Measurements from ENCODE around the gene C1D.

Gene C1D

GRCh38 chr2:68024450-68024849 is 38.4 kb downstream of the C1D start:
- FAIRE-seq = no peak
- TF ChIP-seq SPI1 (IDR thresholded peaks at IDR 0.05; ENCODE audit: low read depth, low read length) (no peak), POLR2A (IDR thresholded peaks at IDR 0.05; ENCODE audit: low read depth, low read length) (no peak), TAF1 (IDR thresholded peaks at IDR 0.05; ENCODE audit: low read depth, low read length) (no peak), POLR2AphosphoS5 (IDR thresholded peaks at IDR 0.05; ENCODE audit: low read depth, low read length) (no peak), PAX5 (IDR thresholded peaks at IDR 0.05; ENCODE audit: insufficient read depth, low read length, severe bottlenecking) (no peak), POU2F2 (IDR thresholded peaks at IDR 0.05; ENCODE audit: low read depth, low read length) (no peak)
- DNase-seq (ENCODE audit: insufficient read length, low spot score) = no peak

DNA sequence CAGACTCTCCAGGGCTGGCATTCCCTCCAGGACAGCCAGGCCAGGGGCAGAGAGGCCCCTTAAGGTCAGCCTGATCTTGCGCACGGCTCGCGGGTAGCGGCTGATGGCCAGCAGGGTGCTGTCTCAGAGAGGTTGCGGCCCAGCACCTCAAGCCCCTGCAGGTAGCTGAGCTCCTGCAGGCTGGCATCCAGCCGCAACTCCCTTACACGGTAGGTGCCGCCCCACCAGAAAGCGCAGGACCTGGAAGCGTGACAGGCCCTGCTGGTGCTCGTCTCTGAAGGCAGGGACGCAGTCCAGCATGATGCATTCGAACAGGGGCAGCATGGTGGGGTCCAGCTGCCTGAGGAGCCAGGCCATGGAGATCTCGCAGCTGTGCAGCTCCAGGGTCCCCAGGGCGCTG is 38.9 kb downstream of the C1D start:
- FAIRE-seq (no peak), DNase-seq (ENCODE audit: insufficient read length, low spot score) (no peak)
- TF ChIP-seq TAF1 (IDR thresholded peaks at IDR 0.05; ENCODE audit: low read depth, low read length) (no peak), POLR2A (IDR thresholded peaks at IDR 0.05; ENCODE audit: low read depth, low read length) (no peak), POLR2AphosphoS5 (IDR thresholded peaks at IDR 0.05; ENCODE audit: low read depth, low read length) (no peak), POU2F2 (IDR thresholded peaks at IDR 0.05; ENCODE audit: low read depth, low read length) (no peak), SPI1 (IDR thresholded peaks at IDR 0.05; ENCODE audit: low read depth, low read length) (no peak), PAX5 (IDR thresholded peaks at IDR 0.05; ENCODE audit: insufficient read depth, low read length, severe bottlenecking) (no peak)

GRCh38 chr2:68018727-68019126 is 44.1 kb downstream of the C1D start:
- TF ChIP-seq PAX5 (IDR thresholded peaks at IDR 0.05; ENCODE audit: insufficient read depth, low read length, severe bottlenecking) (no peak), POLR2AphosphoS5 (IDR thresholded peaks at IDR 0.05; ENCODE audit: low read depth, low read length) (no peak), SPI1 (IDR thresholded peaks at IDR 0.05; ENCODE audit: low read depth, low read length) (no peak), POU2F2 (IDR thresholded peaks at IDR 0.05; ENCODE audit: low read depth, low read length) (no peak), POLR2A (IDR thresholded peaks at IDR 0.05; ENCODE audit: low read depth, low read length) (no peak), TAF1 (IDR thresholded peaks at IDR 0.05; ENCODE audit: low read depth, low read length) (no peak)
- FAIRE-seq (no peak), DNase-seq (ENCODE audit: insufficient read length, low spot score) (no peak)

- FAIRE-seq (no peak), DNase-seq (ENCODE audit: insufficient read length, low spot score) (no peak)
- TF ChIP-seq SPI1 (IDR thresholded peaks at IDR 0.05; ENCODE audit: low read depth, low read length) = no peak
- no peak for TF ChIP-seq PAX5 (IDR thresholded peaks at IDR 0.05; ENCODE audit: insufficient read depth, low read length, severe bottlenecking)
- TF ChIP-seq TAF1 (IDR thresholded peaks at IDR 0.05; ENCODE audit: low read depth, low read length) = no peak
- TF ChIP-seq POU2F2 (IDR thresholded peaks at IDR 0.05; ENCODE audit: low read depth, low read length) = no peak
These were observed 53.3 kb downstream of the C1D start for GRCh38 chr2:68009526-68009925.

DNA sequence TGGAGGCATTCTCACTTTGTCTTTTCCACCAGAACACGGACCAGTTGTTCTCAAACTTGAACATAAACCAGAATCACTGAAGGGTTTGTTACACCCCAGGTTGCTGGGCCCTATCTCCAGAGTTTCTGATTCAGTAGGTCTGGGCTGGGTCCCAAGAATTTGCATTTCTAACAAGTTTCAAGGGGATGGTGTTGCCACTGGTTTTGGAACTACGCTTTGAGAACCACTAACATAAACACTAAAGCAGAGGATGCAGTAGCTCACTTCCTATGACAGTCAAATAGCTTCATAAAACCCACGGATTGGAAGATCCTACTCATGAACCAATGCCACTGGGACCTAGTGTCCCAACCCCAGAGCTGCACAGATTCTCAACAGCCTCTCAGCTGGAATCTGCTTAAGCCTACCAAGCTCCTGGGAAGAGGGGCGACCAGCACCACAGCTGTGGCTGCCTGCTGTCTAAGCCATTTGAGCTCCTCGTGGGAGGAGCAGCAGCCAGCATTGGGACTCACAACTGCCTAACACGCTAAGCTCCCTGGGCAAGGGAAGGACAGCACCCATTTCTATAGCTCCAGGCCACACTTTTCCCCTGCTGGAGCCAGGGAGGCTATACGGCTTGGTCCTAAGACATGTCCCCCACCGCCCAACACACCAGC is 62.5 kb downstream of the C1D start:
- no peak for DNase-seq (ENCODE audit: insufficient read length, low spot score)
- no peak for TF ChIP-seq TAF1 (IDR thresholded peaks at IDR 0.05; ENCODE audit: low read depth, low read length)
- TF ChIP-seq POLR2AphosphoS5 (IDR thresholded peaks at IDR 0.05; ENCODE audit: low read depth, low read length) = no peak
- TF ChIP-seq POU2F2 (IDR thresholded peaks at IDR 0.05; ENCODE audit: low read depth, low read length) = no peak
- no peak for TF ChIP-seq SPI1 (IDR thresholded peaks at IDR 0.05; ENCODE audit: low read depth, low read length)
- no peak for TF ChIP-seq PAX5 (IDR thresholded peaks at IDR 0.05; ENCODE audit: insufficient read depth, low read length, severe bottlenecking)
- no peak for TF ChIP-seq POLR2A (IDR thresholded peaks at IDR 0.05; ENCODE audit: low read depth, low read length)
- no peak for FAIRE-seq

- no peak for DNase-seq (ENCODE audit: insufficient read length, low spot score)
- TF ChIP-seq PAX5 (IDR thresholded peaks at IDR 0.05; ENCODE audit: insufficient read depth, low read length, severe bottlenecking) (no peak), POLR2A (IDR thresholded peaks at IDR 0.05; ENCODE audit: low read depth, low read length) (no peak), POU2F2 (IDR thresholded peaks at IDR 0.05; ENCODE audit: low read depth, low read length) (no peak), TAF1 (IDR thresholded peaks at IDR 0.05; ENCODE audit: low read depth, low read length) (no peak), POLR2AphosphoS5 (IDR thresholded peaks at IDR 0.05; ENCODE audit: low read depth, low read length) (no peak), SPI1 (IDR thresholded peaks at IDR 0.05; ENCODE audit: low read depth, low read length) (no peak)
- FAIRE-seq = no peak
These were observed 63.5 kb downstream of the C1D start for GRCh38 chr2:67999332-67999731.

GRCh38 chr2:67997903-67998302 is 64.9 kb downstream of the C1D start:
- TF ChIP-seq POLR2AphosphoS5 (IDR thresholded peaks at IDR 0.05; ENCODE audit: low read depth, low read length) = no peak
- TF ChIP-seq TAF1 (IDR thresholded peaks at IDR 0.05; ENCODE audit: low read depth, low read length) = no peak
- TF ChIP-seq POLR2A (IDR thresholded peaks at IDR 0.05; ENCODE audit: low read depth, low read length) = no peak
- TF ChIP-seq SPI1 (IDR thresholded peaks at IDR 0.05; ENCODE audit: low read depth, low read length) = no peak
- TF ChIP-seq POU2F2 (IDR thresholded peaks at IDR 0.05; ENCODE audit: low read depth, low read length) = no peak
- TF ChIP-seq PAX5 (IDR thresholded peaks at IDR 0.05; ENCODE audit: insufficient read depth, low read length, severe bottlenecking) = no peak
- no peak for FAIRE-seq
- DNase-seq (ENCODE audit: insufficient read length, low spot score) = no peak

GRCh38 chr2:67997528-67997900 is 65.3 kb downstream of the C1D start:
- no peak for DNase-seq (ENCODE audit: insufficient read length, low spot score)
- TF ChIP-seq PAX5 (IDR thresholded peaks at IDR 0.05; ENCODE audit: insufficient read depth, low read length, severe bottlenecking) (no peak), POLR2A (IDR thresholded peaks at IDR 0.05; ENCODE audit: low read depth, low read length) (no peak), POU2F2 (IDR thresholded peaks at IDR 0.05; ENCODE audit: low read depth, low read length) (no peak)
- FAIRE-seq = no peak

GRCh38 chr2:67996772-67997527 is 65.9 kb downstream of the C1D start:
- TF ChIP-seq TAF1 (IDR thresholded peaks at IDR 0.05; ENCODE audit: low read depth, low read length) (no peak), SPI1 (IDR thresholded peaks at IDR 0.05; ENCODE audit: low read depth, low read length) (no peak), POLR2A (IDR thresholded peaks at IDR 0.05; ENCODE audit: low read depth, low read length) (no peak), POLR2AphosphoS5 (IDR thresholded peaks at IDR 0.05; ENCODE audit: low read depth, low read length) (no peak), POU2F2 (IDR thresholded peaks at IDR 0.05; ENCODE audit: low read depth, low read length) (no peak), PAX5 (IDR thresholded peaks at IDR 0.05; ENCODE audit: insufficient read depth, low read length, severe bottlenecking) (no peak)
- no peak for FAIRE-seq
- no peak for DNase-seq (ENCODE audit: insufficient read length, low spot score)

Measured in GM12891 (cell line).